ENCODE data around the gene NID2.

Gene NID2

GRCh38 chr14:51998348-51998747 lies 70.5 kb downstream of the NID2 start:
- DNase-seq, result no peak

DNA sequence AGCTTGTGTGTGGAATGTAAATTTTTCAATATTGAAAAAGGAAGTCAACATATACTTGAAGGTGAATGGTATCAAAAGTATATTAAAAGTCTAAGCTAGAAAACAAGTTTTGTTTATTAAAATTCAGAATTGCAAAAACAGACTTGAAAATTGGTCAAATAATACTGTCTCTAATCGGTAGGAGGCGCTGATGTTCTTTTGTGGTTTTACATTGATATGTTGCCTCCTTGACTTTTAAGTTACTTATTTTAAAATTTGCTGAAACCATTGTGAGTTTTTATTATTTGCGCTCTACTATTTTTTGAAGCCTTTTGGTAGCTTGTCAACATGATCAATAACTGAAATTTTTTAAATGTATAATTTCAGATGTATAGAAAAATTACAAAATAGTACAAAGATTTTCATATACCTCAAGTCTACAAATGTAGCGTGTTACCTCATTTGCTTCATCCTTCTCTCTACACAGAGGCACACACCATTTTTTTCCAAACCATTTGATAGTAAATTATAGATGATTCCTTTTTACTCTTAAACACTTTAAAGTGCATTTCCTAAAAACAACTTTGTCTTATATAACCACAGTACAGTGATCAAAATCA lies 72.6 kb downstream of the NID2 start:
- no peak for DNase-seq

DNA sequence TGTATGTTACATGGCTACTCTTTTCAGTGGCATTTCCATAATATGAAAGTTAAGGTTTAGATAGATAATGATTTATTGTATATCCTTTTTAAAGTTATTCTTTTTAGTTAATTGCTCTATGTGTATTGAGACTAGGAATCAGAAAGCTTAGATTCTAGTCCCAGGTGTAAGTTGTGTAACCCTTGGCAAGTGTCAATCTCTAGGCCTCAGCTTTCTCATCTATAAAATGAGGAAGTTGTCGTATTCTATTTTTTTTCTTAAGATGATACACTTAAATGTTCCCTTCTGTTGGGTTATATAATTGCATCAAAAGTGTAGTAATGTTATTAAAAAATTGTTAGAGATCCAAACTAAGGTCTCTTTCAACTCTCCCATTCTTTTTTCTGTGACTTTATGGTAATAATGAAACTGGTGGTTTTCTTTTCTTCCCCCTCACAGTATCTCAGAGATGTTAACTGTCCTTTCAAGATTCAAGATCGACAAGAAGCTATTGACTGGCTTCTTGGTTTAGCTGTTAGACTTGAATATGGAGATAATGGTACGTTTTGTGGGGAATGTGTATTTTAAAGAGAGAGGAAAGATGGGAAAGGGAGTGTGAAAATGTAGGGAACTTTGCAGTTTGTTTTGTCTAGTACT lies 75.5 kb downstream of the NID2 start:
- DNase-seq, result no peak

- no peak for DNase-seq
Measured at GRCh38 chr14:51990488-51990887, 78.4 kb downstream of the NID2 start.

DNA sequence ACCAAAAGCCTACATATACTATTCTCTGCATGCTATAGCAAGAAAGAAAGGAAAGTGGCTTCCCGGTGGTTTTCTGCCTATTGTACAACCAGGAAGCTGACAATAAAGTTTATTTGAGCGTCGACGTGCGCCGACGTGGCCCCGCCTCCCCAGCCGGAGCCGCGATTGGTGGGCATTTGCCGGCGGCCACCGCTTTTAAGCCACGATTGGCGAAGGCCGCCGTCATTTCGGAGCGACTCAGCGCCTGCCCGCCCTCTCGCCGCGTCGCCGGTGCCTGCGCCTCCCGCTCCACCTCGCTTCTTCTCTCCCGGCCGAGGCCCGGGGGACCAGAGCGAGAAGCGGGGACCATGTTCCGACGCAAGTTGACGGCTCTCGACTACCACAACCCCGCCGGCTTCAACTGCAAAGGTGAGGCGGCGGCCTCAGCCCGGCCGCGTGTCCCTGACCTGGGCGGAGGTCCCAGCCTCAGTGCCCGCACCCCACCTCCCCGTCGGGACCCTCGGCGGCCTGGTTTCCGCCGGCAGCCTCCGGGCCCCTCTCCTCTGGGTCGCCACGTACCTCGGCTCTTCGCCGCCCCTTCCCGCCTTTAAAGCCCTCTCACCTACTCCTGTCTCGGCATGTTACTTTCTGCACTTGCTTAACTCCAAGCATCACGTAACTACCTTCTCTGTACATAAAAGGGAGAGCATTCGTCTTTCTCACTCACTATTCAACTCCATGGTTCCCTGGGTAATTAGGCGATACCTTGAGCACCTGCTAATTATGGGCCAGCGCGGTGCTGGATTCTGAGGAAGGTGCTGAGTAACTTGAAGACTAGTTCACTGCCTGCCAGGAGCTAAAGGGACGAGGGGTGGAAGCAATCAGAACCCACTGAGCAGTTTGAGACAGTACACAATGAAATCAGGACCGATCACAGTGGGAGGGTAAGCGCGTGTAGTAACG lies 79.3 kb downstream of the NID2 start, which contains the start of gene RTRAF:
Gene RTRAF (plus strand): TSS at position 254 of the 942 bp plus-strand sequence. CDS start 94 bp downstream, at position 348.
- peak; percentile 79 for DNase-seq

GRCh38 chr14:51988221-51988620 lies 80.6 kb downstream of the NID2 start:
- no peak for DNase-seq

DNA sequence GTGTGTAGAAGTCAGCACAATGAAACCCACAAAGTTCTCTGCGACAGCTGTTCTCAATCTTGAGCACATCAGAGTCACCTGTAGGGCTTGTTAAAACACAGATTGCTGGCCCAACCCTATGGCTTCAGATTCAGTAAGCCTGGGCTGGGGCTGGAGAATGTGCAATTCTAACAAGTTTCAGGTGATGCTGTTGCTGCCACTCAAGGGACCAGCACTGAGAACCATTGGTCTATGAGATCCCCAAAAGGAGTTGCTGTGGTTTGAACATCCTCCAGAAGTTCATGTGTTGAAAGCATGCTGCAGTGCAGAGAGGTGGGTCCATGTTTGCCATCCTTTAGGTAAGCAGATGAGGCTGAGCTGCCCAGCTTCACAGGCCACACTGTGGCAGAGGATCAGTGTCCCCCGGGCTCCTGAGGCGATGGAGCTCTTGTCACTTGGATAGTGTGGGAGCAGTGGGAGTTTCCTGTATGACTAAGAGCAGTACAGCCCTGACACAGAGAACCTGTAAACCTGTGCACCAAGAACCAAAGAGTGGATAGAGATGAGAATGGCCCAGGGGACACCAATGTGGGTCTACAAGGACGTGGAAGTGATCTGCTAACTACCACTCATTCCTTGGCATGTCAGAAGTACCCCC lies 87.5 kb downstream of the NID2 start:
- no peak for DNase-seq

GRCh38 chr14:51979088-51979709 lies 89.7 kb downstream of the NID2 start:
- DNase-seq, result no peak

- no peak for DNase-seq
Measured at GRCh38 chr14:51978681-51979085, 90.2 kb downstream of the NID2 start.

- no peak for DNase-seq
Measured at GRCh38 chr14:51977075-51977474, 91.8 kb downstream of the NID2 start.

DNA sequence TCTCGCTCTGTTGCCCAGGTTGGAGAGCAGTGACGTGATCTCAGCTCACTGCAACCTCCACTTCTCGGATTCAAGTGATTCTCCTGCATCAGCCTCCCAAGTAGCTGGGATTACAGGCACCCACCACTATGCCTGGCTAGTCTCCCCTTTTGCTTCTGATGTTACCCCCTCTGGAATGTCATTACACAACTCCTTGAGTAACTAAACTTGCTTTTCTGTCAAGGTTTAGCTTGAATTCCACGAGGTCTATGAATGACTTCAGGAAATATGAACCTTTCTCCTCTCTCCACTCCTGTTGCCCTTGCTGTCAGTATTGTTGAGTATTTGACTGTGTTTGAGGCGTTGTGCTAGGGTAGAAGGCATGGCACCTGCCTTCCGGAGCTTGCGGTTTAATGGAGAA lies 96.3 kb downstream of the NID2 start:
- no peak for DNase-seq

DNA sequence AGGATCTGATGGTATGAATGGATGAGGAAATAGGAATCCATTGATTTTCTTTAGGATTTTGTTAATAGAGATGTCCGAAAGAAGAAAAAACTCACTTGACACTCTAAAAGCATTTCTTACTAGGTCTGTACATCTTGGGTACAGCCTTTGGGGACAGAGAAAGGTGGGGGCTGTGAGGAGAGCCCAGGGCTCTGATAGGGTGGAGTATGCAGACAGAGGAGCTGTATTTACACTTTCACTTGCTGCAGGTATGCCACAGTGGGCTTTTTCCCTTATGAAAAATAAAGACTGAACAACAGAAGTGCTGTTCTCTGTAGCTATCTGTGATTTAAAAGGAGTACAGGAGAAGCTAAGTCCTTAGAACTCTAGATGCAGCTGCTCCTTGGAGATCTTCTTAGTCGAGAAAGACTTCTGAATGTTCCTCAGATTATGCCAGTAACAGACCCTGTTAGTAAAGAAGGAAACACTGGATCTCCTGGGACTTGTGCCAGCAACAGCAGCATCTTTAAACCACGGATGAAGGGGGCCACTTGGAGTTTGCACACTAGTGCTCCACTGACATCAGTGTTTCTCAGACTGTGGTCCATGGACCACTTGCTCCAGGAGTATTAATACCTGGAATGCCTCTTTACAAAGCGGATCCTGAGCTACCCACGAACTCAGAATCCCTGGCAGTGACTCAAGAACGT lies 98.9 kb downstream of the NID2 start:
- DNase-seq, result no peak

- no peak for DNase-seq
Measured at GRCh38 chr14:51967521-51967920, 101.3 kb downstream of the NID2 start.

DNA sequence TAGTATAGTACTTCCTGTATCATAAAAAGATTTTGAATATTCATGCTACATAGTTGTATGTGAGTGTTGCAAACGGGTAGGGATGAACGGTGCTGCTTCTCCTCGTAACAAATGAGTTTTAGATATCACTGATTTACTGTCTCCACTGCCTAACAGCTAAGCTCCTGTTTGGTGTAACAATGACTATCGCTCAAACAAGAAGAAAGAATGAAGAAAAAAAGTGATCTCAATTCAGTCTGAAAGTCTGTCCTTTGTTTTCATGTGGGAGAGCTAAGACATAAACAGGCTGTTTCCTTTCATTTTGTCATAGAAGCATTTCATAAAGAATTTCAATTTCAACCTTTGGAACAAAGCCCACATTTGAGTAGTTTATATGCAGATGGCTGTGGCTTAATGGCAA lies 105.6 kb downstream of the NID2 start:
- no peak for DNase-seq

DNA sequence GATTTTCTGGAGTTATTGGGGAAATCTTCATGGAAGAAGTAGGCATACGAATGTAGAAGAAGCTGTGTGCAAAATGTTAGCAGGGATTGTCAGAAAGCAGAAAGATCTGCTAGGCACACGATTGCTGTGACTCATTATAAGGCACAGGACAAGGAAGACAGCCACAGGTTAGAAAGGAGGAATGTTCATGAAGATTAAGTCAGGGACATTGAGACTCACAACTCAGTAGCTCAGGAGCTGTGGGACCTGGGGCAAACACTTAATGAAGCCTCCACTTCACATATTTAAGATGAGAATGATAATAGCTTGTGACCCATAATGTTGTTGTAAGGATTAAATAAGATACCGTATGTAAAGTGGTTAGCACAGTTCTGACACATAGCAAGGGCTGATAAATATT lies 106.1 kb downstream of the NID2 start:
- DNase-seq, result no peak

DNA sequence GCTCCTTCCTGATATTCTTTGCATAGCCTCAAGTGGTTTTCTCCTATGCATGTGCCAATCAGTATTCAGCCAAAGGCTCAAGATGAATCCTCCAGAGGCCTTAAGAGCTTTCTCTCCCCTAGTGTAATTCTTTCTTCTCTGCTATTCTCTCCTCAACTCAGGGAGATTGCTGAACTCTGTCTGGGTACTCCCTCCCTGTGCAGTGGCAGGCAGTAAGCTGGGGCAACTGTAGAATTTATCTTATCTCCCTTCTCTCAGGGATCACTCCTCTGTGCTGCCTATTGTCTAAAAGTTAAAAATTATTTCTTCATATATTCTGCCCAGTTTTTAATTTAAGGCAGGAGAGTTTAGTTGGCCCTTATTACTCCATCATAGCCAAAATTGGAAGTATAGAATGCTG lies 108.0 kb downstream of the NID2 start:
- no peak for DNase-seq

GRCh38 chr14:51959928-51960327 lies 108.9 kb downstream of the NID2 start:
- no peak for DNase-seq

- DNase-seq, result no peak
Measured at GRCh38 chr14:51957950-51958349, 110.9 kb downstream of the NID2 start.

All from GF-D8 (cell line).